GM18520 (cell line): ENCODE data around the gene HAUS2.

Source experiments
- ATAC-seq: cut with Tn5 transposase; IDR thresholded peaks from one replicate; pipeline ENCODE4 v1.9.1; 2021; ENCODE audit not compliant: unreplicated experiment

Gene HAUS2

GRCh38 chr15:42605796-42606195, 57.2 kb downstream of the HAUS2 start:
- ATAC-seq = no peak

DNA sequence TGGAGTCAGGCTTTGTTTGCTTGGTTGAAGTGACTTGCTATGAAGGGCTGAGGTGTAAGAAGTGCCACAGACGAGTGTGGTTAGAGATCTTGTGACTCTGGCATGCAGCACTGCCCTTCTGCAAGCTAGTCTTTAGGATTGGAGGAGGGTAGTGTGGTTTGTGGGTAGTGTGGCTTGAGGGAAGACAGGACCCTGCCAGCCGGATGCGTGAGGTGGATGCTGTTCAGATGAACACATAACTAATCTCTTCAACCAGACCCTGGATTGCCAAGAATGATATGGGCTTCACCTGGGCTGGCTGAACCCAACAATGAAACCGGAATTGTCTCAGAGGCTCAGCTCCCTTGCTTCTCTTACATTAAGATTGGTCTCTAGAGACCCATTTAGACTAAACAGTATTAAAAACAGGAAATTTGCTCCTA, 59.5 kb downstream of the HAUS2 start:
- peak; percentile 36 for ATAC-seq

GRCh38 chr15:42608752-42609488, 60.3 kb downstream of the HAUS2 start:
- no peak for ATAC-seq

GRCh38 chr15:42611532-42611931, 62.9 kb downstream of the HAUS2 start:
- ATAC-seq = no peak

GRCh38 chr15:42612367-42612912, 63.8 kb downstream of the HAUS2 start:
- ATAC-seq = no peak

GRCh38 chr15:42616107-42616506, 67.5 kb downstream of the HAUS2 start:
- no peak for ATAC-seq
